Endothelial cell of umbilical vein (primary cell): Measurements from ENCODE around the gene KAT2B. TPM values are rescaled to one million over a fixed set of nuclear protein-coding genes. Genes with fewer than 3 reads are reported as not detected.
"Not testable (repeated sequence)": the region's sequence is repeated elsewhere in the genome, so short reads cannot be mapped to it uniquely, and the experiment has no call there.

Source experiments
- BruUV-seq: library from RNA; stranded (reverse); fragments of 400-500 nt; replicated peaks from 2 replicates; lab custom pipeline; 2021; lab: Mats Ljungman, UMichigan
- CTCF ChIA-PET: fragments of 300-600, 350-600 bp; sonication (Branson Sonifier 250); formaldehyde crosslinking; loops from one replicate; lab custom pipeline; 2021; ENCODE audit warnings: antibody characterized with exemption, inconsistent platforms; lab: Charles Lee
- POLR2A ChIA-PET: fragments of 300-600, 350-600 bp; sonication (Branson Sonifier 250); formaldehyde crosslinking; loops from one replicate; lab custom pipeline; 2021; ENCODE audit warnings: antibody characterized with exemption, inconsistent platforms; lab: Charles Lee
- DNase-seq: peaks from one replicate; pipeline ENCODE4 v3.0.0-alpha.2; 2011; ENCODE audit warnings: low read depth, low spot score
- FAIRE-seq: peaks from 2 replicates; lab custom pipeline; 2011; peaks lifted over from hg19 to GRCh38; lab: Jason Lieb, UNC
- H2AFZ ChIP-seq: 2 replicates; pipeline ENCODE4 v1.6.0; 2012; ENCODE audit warnings: low read depth, low read length, control low read depth, inconsistent platforms
- H3K27ac ChIP-seq: 2 replicates; pipeline ENCODE4 v1.5.1; 2011; ENCODE audit warnings: low read depth, mild to moderate bottlenecking, control low read depth, low read length, moderate library complexity; ENCODE audit not compliant: insufficient read depth
- H3K27me3 ChIP-seq, 2 experiments: 2 replicates each; pipeline versions ENCODE4 v1.6.0 to v1.6.1; 2011; ENCODE audit warnings: low read length in 2 of 2, mixed read lengths in 1 of 2; ENCODE audit not compliant: control insufficient read depth in 2 of 2, insufficient read depth in 2 of 2
- H3K36me3 ChIP-seq, 2 experiments: 2 replicates in 1 of 2; 3 replicates in 1 of 2; pipeline ENCODE4 v1.5.1; 2011; ENCODE audit warnings: low read length in 2 of 2, mild to moderate bottlenecking in 1 of 2, moderate library complexity in 1 of 2; ENCODE audit not compliant: control insufficient read depth in 2 of 2, insufficient read depth in 2 of 2; ENCODE audit errors: extremely low read depth in 1 of 2
- H3K4me1 ChIP-seq: 3 replicates; pipeline ENCODE4 v1.5.1; 2011; ENCODE audit warnings: mild to moderate bottlenecking, low read length; ENCODE audit not compliant: control insufficient read depth, insufficient read depth; ENCODE audit errors: extremely low read depth
- H3K4me2 ChIP-seq: 2 replicates; pipeline ENCODE4 v1.6.1; 2011; ENCODE audit warnings: low read length, control low read depth, mixed read lengths; ENCODE audit not compliant: insufficient read depth
- H3K4me3 ChIP-seq, 3 experiments: fragments of 200-600 bp in 1 of 3; sonication (generic), shearing (Covaris generic) in 1 of 3; replicated peaks in 1 of 3; 2 replicates each; pipeline ENCODE4 v1.5.1; 2011 to 2016; ENCODE audit warnings: control low read depth in 3 of 3, low read length in 3 of 3, mild to moderate bottlenecking in 2 of 3, inconsistent platforms in 1 of 3, low read depth in 1 of 3, moderate library complexity in 1 of 3; ENCODE audit not compliant: insufficient read depth in 1 of 3
- H3K79me2 ChIP-seq: 2 replicates; pipeline ENCODE4 v1.6.0; 2012; ENCODE audit warnings: low read length, inconsistent platforms; ENCODE audit not compliant: control insufficient read depth, insufficient read depth
- H3K9ac ChIP-seq: replicated peaks from 2 replicates; pipeline ENCODE3; 2011; ENCODE audit warnings: low read length, control low read depth; ENCODE audit not compliant: insufficient read depth; ENCODE audit errors: extremely low read depth
- H3K9me1 ChIP-seq: replicated peaks from 3 replicates; pipeline ENCODE4 v1.6.0; 2011; ENCODE audit warnings: mild to moderate bottlenecking, low read length; ENCODE audit not compliant: control insufficient read depth, insufficient read depth; ENCODE audit errors: extremely low read depth
- H3K9me3 ChIP-seq: replicated peaks from 2 replicates; pipeline ENCODE4 v1.5.1; 2012; ENCODE audit warnings: low read length, inconsistent platforms; ENCODE audit not compliant: control insufficient read depth, insufficient read depth
- H4K20me1 ChIP-seq: replicated peaks from 2 replicates; pipeline ENCODE3; 2011; ENCODE audit warnings: mild to moderate bottlenecking, low read length; ENCODE audit not compliant: control insufficient read depth, insufficient read depth; ENCODE audit errors: extremely low read depth
- EZH2 ChIP-seq: IDR thresholded peaks from 2 replicates; pipeline ENCODE4 v1.6.1; 2012; ENCODE audit warnings: borderline replicate concordance, low read depth, mild to moderate bottlenecking, moderate library complexity, low read length, inconsistent platforms; ENCODE audit not compliant: severe bottlenecking
- GATA2 ChIP-seq: IDR thresholded peaks from 2 replicates; pipeline ENCODE4 v1.7.0; 2011; ENCODE audit warnings: low read depth, mild to moderate bottlenecking, moderate library complexity, mixed read lengths, low read length; ENCODE audit not compliant: insufficient read length, insufficient read depth
- JUN ChIP-seq: IDR thresholded peaks from 2 replicates; pipeline ENCODE4 v1.6.1; 2011; ENCODE audit warnings: borderline replicate concordance, low read depth; ENCODE audit not compliant: insufficient read length, insufficient read depth
- MAX ChIP-seq: IDR thresholded peaks from 2 replicates; pipeline ENCODE4 v1.6.1; 2011; ENCODE audit not compliant: insufficient read depth, insufficient read length
- MYC ChIP-seq: IDR thresholded peaks from one replicate; pipeline ENCODE4 v1.6.1; 2011; ENCODE audit warnings: mild to moderate bottlenecking, low read depth, low read length
- POLR2A ChIP-seq: IDR thresholded peaks from 2 replicates; pipeline ENCODE4 v1.6.1; 2012; ENCODE audit warnings: low read depth, mild to moderate bottlenecking, control low read depth, low read length
- POLR2AphosphoS5 ChIP-seq: IDR thresholded peaks from 2 replicates; pipeline ENCODE4 v1.6.1; 2012; ENCODE audit warnings: low read depth, mild to moderate bottlenecking, control low read depth, low read length, moderate library complexity; ENCODE audit not compliant: insufficient read depth
- dilution Hi-C: fragments of 300-500 bp; cut with MboI; formaldehyde crosslinking; loops from one replicate; pipeline ENCODE4 v1.15.0; 2019; ENCODE audit warnings: low sequenced_read_pairs; ENCODE audit not compliant: extremely low pct_ligation_motif_present
- intact Hi-C: fragments of 100-400 bp; cut with micrococcal nuclease; formaldehyde crosslinking; loops from one replicate; pipeline ENCODE4 v1.10.0; 2022
- polyA plus RNA-seq, 4 experiments: library from polyadenylated mRNA; depleted of rRNA in 3 of 4; stranded (reverse) in 3 of 4; unstranded in 1 of 4; fragments of >200 nt; gene quantifications; 2 replicates each; pipeline versions ENCODE4 v1.2.1 to v1.2.3, GENCODE V29; 2011 to 2012; ENCODE audit warnings: missing spikeins in 1 of 4
- total RNA-seq: library from RNA; stranded (reverse); gene quantifications from 2 replicates; pipeline ENCODE4 v1.2.3, GENCODE V29; 2021
- TF ChIP-seq, protein P1 (sequence below), 2 donors: IDR thresholded peaks; 1 replicate in 1 of 2; 2 replicates in 1 of 2; pipeline ENCODE4 v1.5.1; 2011; ENCODE audit warnings: low read length in 2 of 2, mild to moderate bottlenecking in 2 of 2, moderate library complexity in 2 of 2, control low read depth in 1 of 2, inconsistent platforms in 1 of 2, low read depth in 1 of 2; ENCODE audit not compliant: insufficient read depth in 1 of 2; ENCODE audit errors: extremely low read depth in 1 of 2

The KAT2B gene
- total and polyA plus RNA-seq, 2 donors (not counting 3 experiments of a cell fraction or from before 2014, with no cell fraction given) = 2.6 to 11.0 TPM

DNA sequence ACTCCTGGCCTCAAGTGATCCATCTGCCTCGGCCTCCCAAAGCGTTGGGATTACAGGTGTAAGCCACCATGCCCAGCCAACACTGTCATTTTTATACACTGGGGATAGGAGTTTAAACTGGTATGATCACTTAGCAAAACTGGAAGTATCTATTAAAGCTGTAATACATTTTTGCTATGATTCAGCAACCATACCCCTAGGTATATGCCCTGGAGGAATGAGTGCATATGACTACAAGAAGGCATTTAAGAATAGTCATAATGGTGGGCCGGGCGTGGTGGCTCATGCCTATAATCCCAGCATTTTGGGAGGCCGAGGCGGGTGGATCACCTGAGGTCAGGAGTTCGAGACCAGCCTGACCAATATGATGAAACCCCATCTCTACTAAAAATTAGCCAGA lies 8.3 kb upstream of the KAT2B start:
- H3K9me1 ChIP-seq, H3K79me2 ChIP-seq, H3K4me1 ChIP-seq, POLR2A ChIA-PET, H3K9ac ChIP-seq, H3K4me2 ChIP-seq, FAIRE-seq, H3K9me3 ChIP-seq, H4K20me1 ChIP-seq, H3K36me3 ChIP-seq, dilution Hi-C loops, intact Hi-C loops, H3K4me3 ChIP-seq, DNase-seq, CTCF ChIA-PET, H2AFZ ChIP-seq, BruUV-seq, H3K27ac ChIP-seq, H3K27me3 ChIP-seq: not testable (repeated sequence)

- H3K79me2 ChIP-seq = no peaks in the 10 kb centered on the region
- dilution Hi-C loops (no loop called here), intact Hi-C loops (loop anchor here (5.0 kb wide), 1 partner anchor 48 kb away; no protein-coding TSS in a partner anchor)
- no peak overlapping the region for H3K27ac ChIP-seq
- DNase-seq = no peak
- no peak for FAIRE-seq
- no peak for TF ChIP-seq MAX
- TF ChIP-seq GATA2 = no peak
- TF ChIP-seq, protein P1, sequence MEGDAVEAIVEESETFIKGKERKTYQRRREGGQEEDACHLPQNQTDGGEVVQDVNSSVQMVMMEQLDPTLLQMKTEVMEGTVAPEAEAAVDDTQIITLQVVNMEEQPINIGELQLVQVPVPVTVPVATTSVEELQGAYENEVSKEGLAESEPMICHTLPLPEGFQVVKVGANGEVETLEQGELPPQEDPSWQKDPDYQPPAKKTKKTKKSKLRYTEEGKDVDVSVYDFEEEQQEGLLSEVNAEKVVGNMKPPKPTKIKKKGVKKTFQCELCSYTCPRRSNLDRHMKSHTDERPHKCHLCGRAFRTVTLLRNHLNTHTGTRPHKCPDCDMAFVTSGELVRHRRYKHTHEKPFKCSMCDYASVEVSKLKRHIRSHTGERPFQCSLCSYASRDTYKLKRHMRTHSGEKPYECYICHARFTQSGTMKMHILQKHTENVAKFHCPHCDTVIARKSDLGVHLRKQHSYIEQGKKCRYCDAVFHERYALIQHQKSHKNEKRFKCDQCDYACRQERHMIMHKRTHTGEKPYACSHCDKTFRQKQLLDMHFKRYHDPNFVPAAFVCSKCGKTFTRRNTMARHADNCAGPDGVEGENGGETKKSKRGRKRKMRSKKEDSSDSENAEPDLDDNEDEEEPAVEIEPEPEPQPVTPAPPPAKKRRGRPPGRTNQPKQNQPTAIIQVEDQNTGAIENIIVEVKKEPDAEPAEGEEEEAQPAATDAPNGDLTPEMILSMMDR (IDR thresholded peaks at IDR 0.05; ENCODE audit: extremely low read depth in 1 of 2, insufficient read depth in 1 of 2, low read depth in 1 of 2, low read length in 2 of 2) = no peak
- TF ChIP-seq POLR2A = no peak
- no peak for TF ChIP-seq POLR2AphosphoS5
- no peak for TF ChIP-seq JUN
- no peak for TF ChIP-seq EZH2
- TF ChIP-seq MYC = no peak
- H2AFZ ChIP-seq = no peak overlapping the region
- no peak overlapping the region for H3K9ac ChIP-seq
- H3K4me3 ChIP-seq = no peak overlapping the region
- H3K9me1 ChIP-seq = no peaks in the 10 kb centered on the region
- H4K20me1 ChIP-seq = no peaks in the 10 kb centered on the region
- H3K36me3 ChIP-seq = no peaks in the 10 kb centered on the region
- ChIA-PET POLR2A (no interaction called here), CTCF (no interaction called here)
- no peaks in the 10 kb centered on the region for H3K9me3 ChIP-seq
- no TSS peak for BruUV-seq
- H3K4me2 ChIP-seq = no peak overlapping the region
- peaks cover 9% of the 10 kb centered on the region for H3K4me1 ChIP-seq
- H3K27me3 ChIP-seq = no peaks in the 10 kb centered on the region
Measured at GRCh38 chr3:20035019-20035418, 5.2 kb upstream of the KAT2B start.
